Measurements from ENCODE around the gene MAN1A1.

DNA sequence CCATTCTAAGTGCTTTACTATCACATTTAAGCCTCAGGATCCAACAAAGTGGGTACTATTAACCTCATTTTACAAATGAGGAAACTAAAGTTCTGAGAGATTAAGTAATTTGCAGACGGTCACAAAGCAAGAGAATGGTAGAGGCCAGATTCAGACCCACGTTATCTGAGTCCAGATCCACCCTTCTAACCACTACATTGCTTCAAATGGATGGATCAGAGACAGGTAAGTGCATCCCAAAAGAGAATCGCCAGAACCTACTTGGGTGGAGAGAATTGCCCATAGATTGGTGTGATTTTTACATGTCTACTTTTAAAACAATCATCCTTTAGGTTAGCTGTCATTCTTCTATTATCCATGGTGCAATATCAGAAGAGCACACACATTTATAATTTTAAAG is 7.1 kb downstream of the MAN1A1 start:
- TF ChIP-seq, protein P1, sequence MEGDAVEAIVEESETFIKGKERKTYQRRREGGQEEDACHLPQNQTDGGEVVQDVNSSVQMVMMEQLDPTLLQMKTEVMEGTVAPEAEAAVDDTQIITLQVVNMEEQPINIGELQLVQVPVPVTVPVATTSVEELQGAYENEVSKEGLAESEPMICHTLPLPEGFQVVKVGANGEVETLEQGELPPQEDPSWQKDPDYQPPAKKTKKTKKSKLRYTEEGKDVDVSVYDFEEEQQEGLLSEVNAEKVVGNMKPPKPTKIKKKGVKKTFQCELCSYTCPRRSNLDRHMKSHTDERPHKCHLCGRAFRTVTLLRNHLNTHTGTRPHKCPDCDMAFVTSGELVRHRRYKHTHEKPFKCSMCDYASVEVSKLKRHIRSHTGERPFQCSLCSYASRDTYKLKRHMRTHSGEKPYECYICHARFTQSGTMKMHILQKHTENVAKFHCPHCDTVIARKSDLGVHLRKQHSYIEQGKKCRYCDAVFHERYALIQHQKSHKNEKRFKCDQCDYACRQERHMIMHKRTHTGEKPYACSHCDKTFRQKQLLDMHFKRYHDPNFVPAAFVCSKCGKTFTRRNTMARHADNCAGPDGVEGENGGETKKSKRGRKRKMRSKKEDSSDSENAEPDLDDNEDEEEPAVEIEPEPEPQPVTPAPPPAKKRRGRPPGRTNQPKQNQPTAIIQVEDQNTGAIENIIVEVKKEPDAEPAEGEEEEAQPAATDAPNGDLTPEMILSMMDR (IDR thresholded peaks at IDR 0.05): no peak
- TF ChIP-seq POLR2A (IDR thresholded peaks at IDR 0.05): no peak

Measured in right lobe of liver (tissue), 4 donors.